MM.1S (cell line): ENCODE measurements around the gene MAPK10.

ENCODE experiments used
- DNase-seq: peaks from one replicate; pipeline ENCODE4 v3.0.0-alpha.2; 2015
- H2AFZ ChIP-seq: fragments of 300-600 bp; sonication (generic); 2 replicates; pipeline ENCODE4 v1.6.0; 2016; ENCODE audit warnings: antibody characterized with exemption, low read length
- H3F3A ChIP-seq: fragments of 300-600 bp; sonication (generic); 2 replicates; pipeline ENCODE4 v1.6.1; 2016; ENCODE audit warnings: mild to moderate bottlenecking, antibody characterized with exemption, low read length, moderate library complexity, mixed read lengths; ENCODE audit not compliant: insufficient read depth
- H3K27ac ChIP-seq: fragments of 300-600 bp; sonication (generic); 2 replicates; pipeline ENCODE4 v1.5.1; 2016; ENCODE audit warnings: mild to moderate bottlenecking, low read length
- H3K27me3 ChIP-seq: fragments of 300-600 bp; sonication (generic); replicated peaks from 2 replicates; pipeline ENCODE4 v1.6.0; 2016; ENCODE audit warnings: low read length; ENCODE audit not compliant: insufficient read depth
- H3K36me3 ChIP-seq: fragments of 300-600 bp; sonication (generic); replicated peaks from 2 replicates; pipeline ENCODE4 v1.6.1; 2016; ENCODE audit warnings: mild to moderate bottlenecking, low read length, mixed read lengths; ENCODE audit not compliant: insufficient read depth
- H3K4me1 ChIP-seq: fragments of 300-600 bp; sonication (generic); 2 replicates; pipeline ENCODE4 v1.6.1; 2016; ENCODE audit warnings: low read length, mixed read lengths
- H3K4me2 ChIP-seq: fragments of 300-600 bp; sonication (generic); 2 replicates; pipeline ENCODE4 v1.6.0; 2016; ENCODE audit warnings: low read depth, low read length
- H3K4me3 ChIP-seq: fragments of 300-600 bp; sonication (generic); 2 replicates; pipeline ENCODE4 v1.5.1; 2016; ENCODE audit warnings: low read length, mixed read lengths
- H3K79me2 ChIP-seq: fragments of 300-600 bp; sonication (generic); 2 replicates; pipeline ENCODE4 v1.6.1; 2016; ENCODE audit warnings: mixed run types, low read length, mixed read lengths
- H3K9ac ChIP-seq: fragments of 300-600 bp; sonication (generic); 2 replicates; pipeline ENCODE4 v1.6.1; 2016; ENCODE audit warnings: low read length, mixed read lengths
- H3K9me2 ChIP-seq: fragments of 300-600 bp; sonication (generic); replicated peaks from 2 replicates; pipeline ENCODE4 v1.6.1; 2016; ENCODE audit warnings: mild to moderate bottlenecking, low read length, mixed read lengths; ENCODE audit not compliant: insufficient read depth
- H3K9me3 ChIP-seq: fragments of 300-600 bp; sonication (generic); replicated peaks from 2 replicates; pipeline ENCODE4 v1.6.1; 2016; ENCODE audit warnings: mild to moderate bottlenecking, low read length, mixed read lengths; ENCODE audit not compliant: insufficient read depth
- H4K20me1 ChIP-seq: fragments of 300-600 bp; sonication (generic); 2 replicates; pipeline ENCODE4 v1.6.1; 2016; ENCODE audit warnings: mild to moderate bottlenecking, low read length, moderate library complexity, mixed read lengths; ENCODE audit not compliant: insufficient read depth
- EZH2 ChIP-seq: fragments of 300-600 bp; sonication (generic); optimal IDR thresholded peaks from 2 replicates; pipeline ENCODE3; 2017; ENCODE audit warnings: low read depth, mild to moderate bottlenecking, antibody characterized with exemption, low read length, mixed read lengths
- EZH2phosphoT487 ChIP-seq: fragments of 300-600 bp; sonication (generic); IDR thresholded peaks from 2 replicates; pipeline ENCODE4 v1.6.1; 2018; ENCODE audit warnings: antibody characterized with exemption, low read length
- TF ChIP-seq, protein P1 (sequence below): fragments of 300-600 bp; sonication (generic); IDR thresholded peaks from 2 replicates; pipeline ENCODE4 v1.5.1; 2016; ENCODE audit warnings: antibody characterized with exemption, low read length, mixed read lengths

MAPK10 gene

GRCh38 chr4:86242677-86243076, 117.2 kb downstream of the MAPK10 start:
- Histone ChIP-seq H3K4me1 (no peaks in the 10 kb centered on the region), H3K9me2 (no peaks in the 10 kb centered on the region), H3K4me3 (no peak overlapping the region), H3K9ac (no peak overlapping the region), H2AFZ (no peak overlapping the region), H3K4me2 (no peak overlapping the region), H3F3A (no peaks in the 10 kb centered on the region), H3K27me3 (no peaks in the 10 kb centered on the region), H3K36me3 (no peaks in the 10 kb centered on the region), H3K9me3 (no peaks in the 10 kb centered on the region), H4K20me1 (no peaks in the 10 kb centered on the region), H3K79me2 (no peaks in the 10 kb centered on the region), H3K27ac (no peak overlapping the region)
- TF ChIP-seq, protein P1, sequence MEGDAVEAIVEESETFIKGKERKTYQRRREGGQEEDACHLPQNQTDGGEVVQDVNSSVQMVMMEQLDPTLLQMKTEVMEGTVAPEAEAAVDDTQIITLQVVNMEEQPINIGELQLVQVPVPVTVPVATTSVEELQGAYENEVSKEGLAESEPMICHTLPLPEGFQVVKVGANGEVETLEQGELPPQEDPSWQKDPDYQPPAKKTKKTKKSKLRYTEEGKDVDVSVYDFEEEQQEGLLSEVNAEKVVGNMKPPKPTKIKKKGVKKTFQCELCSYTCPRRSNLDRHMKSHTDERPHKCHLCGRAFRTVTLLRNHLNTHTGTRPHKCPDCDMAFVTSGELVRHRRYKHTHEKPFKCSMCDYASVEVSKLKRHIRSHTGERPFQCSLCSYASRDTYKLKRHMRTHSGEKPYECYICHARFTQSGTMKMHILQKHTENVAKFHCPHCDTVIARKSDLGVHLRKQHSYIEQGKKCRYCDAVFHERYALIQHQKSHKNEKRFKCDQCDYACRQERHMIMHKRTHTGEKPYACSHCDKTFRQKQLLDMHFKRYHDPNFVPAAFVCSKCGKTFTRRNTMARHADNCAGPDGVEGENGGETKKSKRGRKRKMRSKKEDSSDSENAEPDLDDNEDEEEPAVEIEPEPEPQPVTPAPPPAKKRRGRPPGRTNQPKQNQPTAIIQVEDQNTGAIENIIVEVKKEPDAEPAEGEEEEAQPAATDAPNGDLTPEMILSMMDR: no peak
- TF ChIP-seq EZH2 (no peak), EZH2phosphoT487 (no peak)
- DNase-seq: no peak

GRCh38 chr4:86235549-86235948, 124.3 kb downstream of the MAPK10 start:
- H3K9me2 ChIP-seq: no peaks in the 10 kb centered on the region
- H3K4me3 ChIP-seq: no peak overlapping the region
- no peak overlapping the region for H3K27ac ChIP-seq
- no peaks in the 10 kb centered on the region for H4K20me1 ChIP-seq
- no peaks in the 10 kb centered on the region for H3F3A ChIP-seq
- no peaks in the 10 kb centered on the region for H3K4me1 ChIP-seq
- H3K9me3 ChIP-seq: no peaks in the 10 kb centered on the region
- H3K27me3 ChIP-seq: no peaks in the 10 kb centered on the region
- H3K4me2 ChIP-seq: no peak overlapping the region
- no peak overlapping the region for H3K9ac ChIP-seq
- no peak overlapping the region for H2AFZ ChIP-seq
- H3K36me3 ChIP-seq: no peaks in the 10 kb centered on the region
- no peaks in the 10 kb centered on the region for H3K79me2 ChIP-seq
- no peak for DNase-seq
- TF ChIP-seq, protein P1: no peak
- TF ChIP-seq EZH2phosphoT487 (no peak), EZH2 (no peak)

DNA sequence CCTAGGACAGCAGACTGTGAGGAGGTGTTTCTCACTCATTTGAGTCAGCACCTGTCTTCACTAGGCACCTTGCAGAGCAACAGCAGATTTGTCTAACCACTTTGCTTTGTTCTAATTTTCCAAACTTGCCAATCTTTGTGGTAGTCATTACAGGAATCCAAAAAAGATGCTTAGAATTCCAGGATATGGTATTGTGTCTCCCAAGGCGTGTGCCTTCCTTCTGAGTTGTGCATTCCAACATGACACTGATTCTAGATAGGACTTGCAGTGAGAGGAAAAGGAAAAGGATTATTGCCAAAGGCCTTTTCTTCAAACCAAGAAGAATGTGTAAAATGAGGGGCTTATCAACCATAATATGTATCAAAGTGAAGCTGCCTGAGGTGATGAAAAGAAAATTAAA, 126.2 kb downstream of the MAPK10 start:
- H3K4me1 ChIP-seq: no peaks in the 10 kb centered on the region
- H2AFZ ChIP-seq: no peak overlapping the region
- no peaks in the 10 kb centered on the region for H3K27me3 ChIP-seq
- DNase-seq: no peak
- TF ChIP-seq, protein P1: no peak
- TF ChIP-seq EZH2: no peak
- no peak overlapping the region for H3K27ac ChIP-seq
- no peaks in the 10 kb centered on the region for H3K9me3 ChIP-seq
- H3K4me2 ChIP-seq: no peak overlapping the region
- H3K36me3 ChIP-seq: no peaks in the 10 kb centered on the region
- no peak overlapping the region for H3K4me3 ChIP-seq
- no peaks in the 10 kb centered on the region for H3K79me2 ChIP-seq
- no peak overlapping the region for H3K9ac ChIP-seq
- H3K9me2 ChIP-seq: no peaks in the 10 kb centered on the region
- no peaks in the 10 kb centered on the region for H4K20me1 ChIP-seq
- H3F3A ChIP-seq: no peaks in the 10 kb centered on the region

DNA sequence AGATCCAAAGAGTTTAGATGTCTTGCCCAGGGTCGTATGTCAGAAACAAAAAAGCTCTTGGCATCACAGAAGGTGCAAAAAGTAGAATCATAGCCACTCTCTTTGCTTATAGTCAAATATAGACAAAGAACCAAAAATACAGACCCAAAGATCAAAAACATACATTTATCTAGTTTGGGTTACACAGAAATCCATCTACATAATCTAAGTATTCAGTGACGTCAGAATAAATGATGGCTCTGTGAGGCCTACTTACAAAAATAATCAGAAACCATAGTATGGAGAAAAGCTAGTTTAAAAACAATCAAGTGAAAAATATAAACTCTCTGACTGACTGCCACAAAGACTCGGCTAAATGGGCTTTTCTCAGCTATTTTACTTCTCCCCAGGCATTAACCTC, 126.8 kb downstream of the MAPK10 start:
- Histone ChIP-seq H2AFZ (no peak overlapping the region), H3K9me3 (no peaks in the 10 kb centered on the region), H3K79me2 (no peaks in the 10 kb centered on the region), H3K27ac (no peak overlapping the region), H3K4me3 (no peak overlapping the region), H3K4me2 (no peak overlapping the region), H3K9me2 (no peaks in the 10 kb centered on the region), H3K4me1 (no peaks in the 10 kb centered on the region), H3F3A (no peaks in the 10 kb centered on the region), H3K27me3 (no peaks in the 10 kb centered on the region), H3K36me3 (no peaks in the 10 kb centered on the region), H3K9ac (no peak overlapping the region), H4K20me1 (no peaks in the 10 kb centered on the region)
- TF ChIP-seq, protein P1: no peak
- TF ChIP-seq EZH2: no peak
- no peak for TF ChIP-seq EZH2phosphoT487
- no peak for DNase-seq
